Activated CD8-positive, alpha-beta T cell treated with anti-CD3 and anti-CD28 coated beads for 36 hours (primary cell): Measurements from ENCODE around the gene TBL1XR1. TPM values are rescaled to one million over a fixed set of nuclear protein-coding genes. Genes with fewer than 3 reads are reported as not detected.
"Not testable (repeated sequence)": the region's sequence is repeated elsewhere in the genome, so short reads cannot be mapped to it uniquely, and the experiment has no call there.

ENCODE experiments used
- ATAC-seq: fragments of 200-7000 bp; cut with Tn5 transposase; one replicate; pipeline ENCODE4 v1.10.0; 2021; ENCODE audit warnings: mild to moderate bottlenecking, moderate library complexity
- CTCF ChIA-PET: fragments of 350-600 bp; sonication (Branson Sonifier 250); formaldehyde crosslinking; loops from one replicate; lab custom pipeline; 2021; ENCODE audit warnings: antibody characterized with exemption; lab: Charles Lee
- POLR2A ChIA-PET: fragments of 350-600 bp; sonication (Branson Sonifier 250); formaldehyde crosslinking; loops from one replicate; lab custom pipeline; 2021; ENCODE audit warnings: antibody characterized with exemption; lab: Charles Lee
- DNase-seq: peaks from one replicate; pipeline ENCODE4 v3.0.0-alpha.2; 2020
- H3K27ac Mint-ChIP-seq: one replicate; pipeline ENCODE4 v1.8.0; 2021; ENCODE audit warnings: mild to moderate bottlenecking, mixed read lengths
- H3K27me3 Mint-ChIP-seq: one replicate; pipeline ENCODE4 v1.8.0; 2021; ENCODE audit warnings: mixed read lengths
- H3K36me3 Mint-ChIP-seq: one replicate; pipeline ENCODE4 v1.8.0; 2021; ENCODE audit warnings: low read depth, mixed read lengths
- H3K4me1 Mint-ChIP-seq: one replicate; pipeline ENCODE4 v1.8.0; 2021; ENCODE audit warnings: low read depth, mixed read lengths
- H3K4me3 Mint-ChIP-seq: one replicate; pipeline ENCODE4 v1.8.0; 2021; ENCODE audit warnings: mild to moderate bottlenecking, moderate library complexity, mixed read lengths
- H3K9me3 Mint-ChIP-seq: one replicate; pipeline ENCODE4 v1.8.0; 2021; ENCODE audit warnings: mixed read lengths
- CTCF ChIP-seq: fragments of 200-600 bp; IDR thresholded peaks from one replicate; pipeline ENCODE4 v1.8.0; 2022; ENCODE audit warnings: antibody characterized with exemption, mild to moderate bottlenecking
- intact Hi-C: fragments of 100-400 bp; cut with micrococcal nuclease; formaldehyde crosslinking; loops from one replicate; pipeline ENCODE4 v1.10.0; 2022
- total RNA-seq, 2 experiments: library from RNA; stranded (reverse); gene quantifications; one replicate each; pipeline ENCODE4 v1.2.3, GENCODE V29; 2021

Gene TBL1XR1
- total RNA-seq, 2 experiments from 2014 or later, result 153 to 158 TPM

GRCh38 chr3:177144922-177145321 lies 52.4 kb downstream of the TBL1XR1 start:
- TF ChIP-seq CTCF, result no peak
- ATAC-seq, result peak; percentile 58
- intact Hi-C loops, result loop anchor here (5.0 kb wide), 1 partner anchor 47 kb away; no protein-coding TSS in a partner anchor
- no peak for DNase-seq
- peak overlapping the region; percentile 85 for H3K27ac Mint-ChIP-seq
- CTCF ChIA-PET, result interaction anchor here (0.8 to 1.1 kb wide), 2 partner anchors 54 to 93 kb away, joined by 3 read pairs; no protein-coding TSS in a partner anchor
- peak overlapping the region; percentile 34 for H3K4me3 Mint-ChIP-seq
- no peaks in the 10 kb centered on the region for H3K9me3 Mint-ChIP-seq
- H3K4me1 Mint-ChIP-seq, result peaks cover 76% of the 10 kb centered on the region
- H3K27me3 Mint-ChIP-seq, result no peaks in the 10 kb centered on the region
- POLR2A ChIA-PET, result interaction anchor here (0.8 to 2.5 kb wide), 4 partner anchors 15 to 215 kb away, joined by 3 to 6 read pairs (median 3); no protein-coding TSS in a partner anchor
- peaks cover 18% of the 10 kb centered on the region for H3K36me3 Mint-ChIP-seq

GRCh38 chr3:177141899-177142646 lies 55.2 kb downstream of the TBL1XR1 start:
- Mint-ChIP-seq H3K4me1 (peaks cover 81% of the 10 kb centered on the region), H3K9me3 (no peaks in the 10 kb centered on the region), H3K4me3 (no peak overlapping the region), H3K36me3 (peaks cover 38% of the 10 kb centered on the region), H3K27ac (peak overlapping the region; percentile 22), H3K27me3 (no peaks in the 10 kb centered on the region)
- CTCF ChIA-PET, result interaction anchor here (1.1 to 1.6 kb wide), 2 partner anchors 11 to 42 kb away, joined by 3 read pairs; no protein-coding TSS in a partner anchor
- no peak for TF ChIP-seq CTCF
- intact Hi-C loops, result no loop called here
- no peak for DNase-seq
- POLR2A ChIA-PET, result interaction anchor here (0.6 to 1.0 kb wide), 2 partner anchors 53 to 218 kb away, joined by 3 read pairs; no protein-coding TSS in a partner anchor
- no peak for ATAC-seq

- TF ChIP-seq CTCF, result no peak
- intact Hi-C loops, result no loop called here
- H3K4me3 Mint-ChIP-seq, result no peak overlapping the region
- ATAC-seq (no peak), DNase-seq (no peak)
- H3K4me1 Mint-ChIP-seq, result peaks cover 81% of the 10 kb centered on the region
- no peaks in the 10 kb centered on the region for H3K9me3 Mint-ChIP-seq
- H3K27me3 Mint-ChIP-seq, result no peaks in the 10 kb centered on the region
- CTCF ChIA-PET, result interaction anchor here (0.9 to 1.1 kb wide), 2 partner anchors 13 to 54 kb away, joined by 3 read pairs; no protein-coding TSS in a partner anchor
- H3K36me3 Mint-ChIP-seq, result peaks cover 38% of the 10 kb centered on the region
- POLR2A ChIA-PET, result interaction anchor here (1.0 kb wide), 1 partner anchor 218 kb away, joined by 3 read pairs; no protein-coding TSS in a partner anchor
- H3K27ac Mint-ChIP-seq, result peak overlapping the region; percentile 39
These were observed 55.8 kb downstream of the TBL1XR1 start for GRCh38 chr3:177141471-177141870.

GRCh38 chr3:177139220-177139619 lies 58.1 kb downstream of the TBL1XR1 start:
- CTCF ChIA-PET, intact Hi-C loops: not testable (repeated sequence)
- H3K4me3 Mint-ChIP-seq, result peak overlapping the region; percentile 44

GRCh38 chr3:177137774-177138705 lies 59.2 kb downstream of the TBL1XR1 start:
- Mint-ChIP-seq H3K36me3 (peaks cover 44% of the 10 kb centered on the region), H3K4me3 (no peak overlapping the region), H3K9me3 (peaks cover 2% of the 10 kb centered on the region), H3K27me3 (no peaks in the 10 kb centered on the region), H3K27ac (peak overlapping the region; percentile 85), H3K4me1 (peaks cover 70% of the 10 kb centered on the region)
- POLR2A ChIA-PET, result interaction anchor here (1.1 kb wide), 1 partner anchor 10 kb away, joined by 3 read pairs; no protein-coding TSS in a partner anchor
- intact Hi-C loops, result no loop called here
- no peak for DNase-seq
- TF ChIP-seq CTCF, result no peak
- ATAC-seq, result peak; percentile 59
- CTCF ChIA-PET, result no interaction called here

More at GRCh38 chr3:177139220-177139619, 58.1 kb downstream of the TBL1XR1 start:
- not testable (repeated sequence) for H3K27me3 Mint-ChIP-seq, H3K9me3 Mint-ChIP-seq
- DNase-seq (peak; percentile 65), ATAC-seq (peak; percentile 60)
- Mint-ChIP-seq H3K4me1 (peaks cover 71% of the 10 kb centered on the region), H3K36me3 (peaks cover 44% of the 10 kb centered on the region), H3K27ac (peak overlapping the region; percentile 85)
- POLR2A ChIA-PET, result interaction anchor here (2.1 kb wide), 1 partner anchor 221 kb away, joined by 6 read pairs; no protein-coding TSS in a partner anchor
